DMS53 (cell line): Measurements from ENCODE around the gene ANKRD13B.

ENCODE experiments used
- DNase-seq: peaks from one replicate; lab custom pipeline; 2025; lab: John Stamatoyannopoulos, UW

The ANKRD13B gene

DNA sequence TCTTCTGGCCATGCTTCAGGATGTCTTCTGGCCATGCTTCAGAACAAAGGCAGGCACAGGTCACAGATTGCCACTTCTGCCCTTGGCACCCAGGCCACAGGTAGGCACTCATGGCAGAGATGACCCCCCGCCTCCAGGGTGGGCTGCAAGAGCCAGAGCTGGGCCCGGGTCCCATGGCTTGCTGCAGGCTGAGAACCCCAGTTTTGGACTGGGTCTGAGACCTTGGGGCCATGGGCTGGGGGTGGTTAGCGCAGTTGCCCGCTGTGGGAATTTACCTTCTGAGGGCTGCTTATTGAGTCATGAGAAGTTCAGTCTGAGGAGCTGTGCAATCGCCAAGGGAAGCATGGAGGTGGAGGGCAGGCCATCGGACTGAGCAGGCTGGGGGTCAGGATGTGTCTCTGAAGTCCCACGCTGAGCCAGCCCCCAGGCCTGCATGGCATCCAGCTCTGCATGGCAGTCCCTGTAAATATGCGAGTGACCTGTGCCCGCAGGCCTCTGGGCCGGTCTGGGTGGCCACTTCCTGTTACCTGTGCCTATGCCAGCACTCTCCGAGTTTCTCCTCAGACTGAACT lies 1.7 kb downstream of the ANKRD13B start:
- no peak for DNase-seq

DNA sequence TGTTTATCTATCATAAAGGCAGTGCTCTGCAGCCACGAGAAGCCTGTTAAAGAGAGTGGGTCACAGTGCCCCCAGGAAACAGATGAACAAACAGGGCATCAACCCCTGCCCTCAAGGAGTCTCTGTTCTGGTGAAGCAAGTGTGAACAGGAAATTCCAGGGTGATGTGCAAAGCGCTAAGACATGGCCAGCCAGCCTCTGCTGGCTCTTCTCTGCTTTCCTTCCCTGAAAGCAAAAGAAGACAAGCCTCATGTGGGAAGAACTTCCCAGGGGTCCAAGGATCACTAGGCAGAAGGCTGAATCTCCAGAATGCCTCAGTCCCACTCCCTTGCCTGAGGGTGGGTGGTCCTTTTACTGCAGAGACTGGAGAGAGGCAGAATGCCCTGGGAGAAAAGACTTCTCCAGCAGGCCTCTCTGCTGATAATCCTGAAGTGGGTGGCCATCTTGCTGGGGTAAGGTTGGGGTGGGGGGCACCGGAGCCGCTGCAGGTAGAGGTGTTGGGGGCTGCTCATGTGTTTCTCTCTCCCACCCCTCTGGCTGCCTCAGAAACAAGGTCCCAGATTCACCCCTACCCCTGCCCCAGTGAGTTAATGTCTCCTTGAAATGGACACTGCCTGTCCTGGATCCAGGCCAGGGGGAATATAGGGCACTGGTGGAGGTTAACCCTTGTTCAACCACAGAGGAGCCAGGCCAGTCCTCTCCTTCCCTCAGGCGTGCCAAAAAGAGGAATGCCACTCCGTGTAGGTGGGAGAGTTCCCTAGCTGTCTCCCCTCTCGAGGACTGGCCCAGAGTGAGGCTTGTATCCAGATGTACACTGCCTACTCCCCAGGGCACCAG lies 2.4 kb downstream of the ANKRD13B start:
- no peak for DNase-seq

DNA sequence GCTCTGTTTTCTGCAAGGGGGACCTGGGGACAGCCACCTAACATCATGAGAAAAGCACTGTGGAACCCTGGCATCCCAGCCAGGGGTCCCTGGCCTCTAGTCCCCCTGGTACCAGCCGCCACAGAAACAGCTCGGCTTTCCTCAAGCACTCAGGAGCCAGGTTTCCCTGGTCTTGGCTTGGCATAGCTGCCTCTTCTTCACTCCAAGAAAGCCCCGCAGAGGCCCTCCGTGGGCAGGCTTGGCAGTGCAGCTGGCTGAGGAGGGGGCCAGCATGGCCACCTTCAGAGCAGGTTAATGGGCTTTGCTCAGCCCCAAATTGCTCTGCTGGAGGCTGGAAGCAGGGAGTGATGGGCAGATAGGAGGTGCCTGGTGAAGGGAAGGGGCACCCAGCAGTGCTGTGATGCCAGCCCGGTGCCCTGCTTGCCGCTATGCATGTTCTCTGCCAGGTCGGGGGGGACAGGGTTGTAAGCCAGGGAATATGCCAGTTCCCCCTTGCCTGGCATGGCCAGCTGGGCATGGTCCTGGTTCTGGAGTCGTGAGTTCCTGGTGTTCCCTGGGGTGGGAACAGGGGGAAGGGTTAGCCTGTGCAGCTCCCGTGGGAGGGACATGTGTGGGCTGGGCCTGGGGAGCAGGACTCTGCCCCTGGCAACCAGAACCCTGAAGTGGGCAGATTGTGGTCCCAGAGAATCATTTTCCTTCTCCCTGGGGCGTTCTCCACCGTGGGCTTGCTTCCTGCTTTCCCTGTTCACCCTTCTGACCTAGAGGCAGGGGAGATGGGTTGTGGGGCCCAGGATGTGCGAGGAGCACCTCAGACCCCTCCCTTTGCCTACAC lies 3.2 kb downstream of the ANKRD13B start:
- no peak for DNase-seq

DNA sequence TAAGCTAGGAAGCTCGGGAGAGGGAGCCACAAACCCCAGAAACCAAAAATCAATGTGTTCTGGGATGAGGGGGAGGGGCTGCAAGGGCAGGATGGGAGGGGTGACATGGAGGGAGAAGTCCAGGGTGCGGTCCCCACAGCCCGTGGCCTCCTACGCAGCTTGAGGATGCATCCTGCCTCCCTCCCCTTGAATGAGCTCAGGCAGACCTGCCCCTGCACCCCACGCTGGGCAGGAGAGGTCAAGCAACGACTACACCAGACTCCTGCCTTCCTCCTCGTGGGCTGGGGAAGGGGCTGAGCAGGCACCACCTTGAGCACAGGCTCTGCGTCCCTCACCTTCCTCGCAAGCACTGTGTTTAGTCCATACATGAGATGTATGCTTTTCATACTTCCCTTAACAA lies 3.9 kb downstream of the ANKRD13B start:
- DNase-seq = no peak

DNA sequence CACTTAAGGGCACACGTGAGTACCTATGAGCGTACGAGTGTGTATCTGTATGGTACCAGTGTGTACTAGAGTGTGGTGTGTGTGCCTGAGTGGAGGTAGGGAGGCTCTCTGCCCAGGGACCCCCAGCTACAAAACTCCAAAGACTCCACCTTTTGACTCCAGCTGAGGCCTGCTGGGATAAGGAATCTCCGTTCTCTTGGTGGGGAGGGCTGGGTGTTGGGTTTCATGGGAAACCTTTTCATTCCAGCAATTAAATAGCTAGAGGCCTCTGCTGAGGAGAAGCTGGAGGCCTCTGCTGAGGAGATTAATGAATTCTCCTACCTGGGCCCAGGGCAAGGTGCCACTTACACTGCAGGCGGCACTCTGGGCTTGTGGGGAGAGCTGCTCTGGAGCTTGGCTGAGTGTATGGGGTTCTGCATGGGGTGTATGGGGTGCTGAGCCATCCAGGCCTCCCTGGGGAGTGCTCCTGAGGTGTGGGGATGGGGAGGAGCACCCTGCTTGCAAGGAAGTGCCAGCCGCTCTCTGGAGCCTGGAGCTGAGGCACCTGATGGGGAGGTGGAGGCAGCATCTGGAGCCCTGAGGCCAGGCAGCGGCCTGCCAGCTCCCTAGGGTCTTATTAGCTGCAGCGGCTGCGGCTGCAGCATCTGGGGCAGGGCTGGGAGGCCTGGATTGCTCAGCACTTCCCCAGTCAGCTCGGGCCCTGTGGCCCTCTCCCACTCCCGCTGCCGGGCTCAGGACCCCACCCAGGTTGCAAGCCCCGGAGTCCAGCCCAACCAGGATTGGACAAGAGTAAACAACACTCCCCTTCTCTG lies 4.6 kb downstream of the ANKRD13B start:
- no peak for DNase-seq

DNA sequence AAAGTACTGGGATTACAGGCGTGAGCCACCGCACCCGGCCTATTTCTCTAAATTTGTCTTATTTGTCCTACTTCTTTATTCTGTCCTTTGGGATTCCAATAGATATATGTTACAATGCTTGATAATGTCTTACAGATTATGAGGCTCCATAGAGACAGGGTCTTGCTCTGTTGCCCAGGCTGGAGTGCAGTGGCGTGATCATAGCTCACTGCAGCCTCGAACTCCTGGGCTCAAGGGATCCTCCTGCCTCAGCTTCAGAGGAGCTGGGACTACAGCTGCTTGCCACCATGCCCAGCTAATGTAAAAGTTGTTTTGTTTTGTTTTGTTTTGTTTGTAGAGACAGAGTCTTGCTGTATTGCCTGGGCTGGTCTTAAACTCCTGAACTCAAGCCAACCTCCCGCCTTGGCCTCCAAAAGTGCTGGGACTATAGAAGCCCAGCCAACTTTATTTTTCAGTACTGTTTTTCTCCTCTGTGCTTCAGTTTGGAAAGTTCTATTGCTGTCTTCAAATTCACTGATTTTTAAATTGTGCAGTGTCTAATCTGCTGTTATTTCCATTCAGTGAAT lies 10.3 kb downstream of the ANKRD13B start:
- no peak for DNase-seq

DNA sequence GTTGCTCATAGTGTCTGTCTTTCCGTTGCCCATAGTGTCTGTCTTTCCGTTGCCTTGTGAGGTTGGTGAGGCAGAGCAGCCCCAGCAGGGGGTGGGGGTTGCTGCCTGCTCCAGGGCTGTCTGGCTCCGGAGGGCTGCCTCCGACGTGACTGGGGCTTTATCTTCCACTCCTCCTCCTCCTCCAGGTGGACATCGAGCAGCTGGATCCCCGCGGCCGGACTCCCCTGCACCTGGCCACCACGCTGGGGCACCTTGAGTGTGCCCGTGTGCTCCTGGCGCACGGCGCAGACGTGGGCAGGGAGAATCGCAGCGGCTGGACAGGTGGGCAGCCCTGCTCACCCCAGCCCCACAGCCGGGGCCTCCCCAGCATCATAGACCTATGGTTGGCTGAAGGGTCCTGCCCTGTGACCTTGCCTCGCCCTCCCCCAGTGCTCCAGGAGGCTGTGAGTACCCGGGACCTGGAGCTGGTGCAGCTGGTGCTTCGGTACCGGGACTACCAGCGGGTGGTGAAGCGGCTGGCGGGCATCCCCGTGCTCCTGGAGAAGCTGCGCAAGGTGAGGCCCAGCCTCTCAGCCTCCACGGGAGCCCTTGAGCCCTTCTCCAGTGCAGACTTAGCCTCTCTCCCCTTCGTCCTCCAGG lies 14.7 kb downstream of the ANKRD13B start:
- DNase-seq = no peak

DNA sequence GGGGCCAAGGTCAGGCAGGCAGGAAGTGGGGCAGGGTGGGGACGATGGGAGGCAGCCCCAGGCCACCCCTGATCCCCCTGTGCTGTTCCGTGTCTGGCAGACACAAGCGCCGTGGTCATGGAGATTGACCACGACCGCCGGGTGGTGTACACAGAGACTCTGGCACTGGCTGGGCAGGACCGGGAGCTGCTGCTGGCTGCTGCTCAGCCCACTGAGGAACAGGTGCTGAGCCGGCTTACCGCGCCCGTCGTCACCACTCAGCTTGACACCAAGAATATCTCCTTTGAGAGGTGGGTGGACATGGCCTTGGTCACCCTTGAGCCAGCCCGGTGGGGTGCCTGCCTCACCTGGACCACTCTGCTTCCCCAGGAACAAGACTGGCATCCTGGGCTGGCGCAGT lies 16.1 kb downstream of the ANKRD13B start:
- no peak for DNase-seq

DNA sequence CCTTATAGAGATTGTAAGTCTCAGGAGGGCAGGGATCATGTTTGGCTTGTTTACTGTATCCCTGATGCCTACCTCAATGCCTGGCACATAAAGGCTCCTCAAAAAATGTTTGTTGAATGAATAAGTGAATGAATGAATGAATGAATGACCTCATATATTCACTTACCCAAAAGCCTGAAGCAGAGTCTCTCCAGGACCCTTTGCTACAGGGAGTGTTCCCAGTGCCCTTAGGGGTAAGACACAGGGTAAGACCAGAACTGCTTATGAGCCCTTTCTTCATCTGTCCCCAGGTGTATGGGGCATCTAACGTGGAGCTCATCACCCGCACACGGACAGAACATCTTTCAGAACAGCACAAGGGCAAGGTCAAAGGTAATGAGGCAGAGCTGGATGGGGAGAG lies 17.5 kb downstream of the ANKRD13B start:
- DNase-seq = no peak

DNA sequence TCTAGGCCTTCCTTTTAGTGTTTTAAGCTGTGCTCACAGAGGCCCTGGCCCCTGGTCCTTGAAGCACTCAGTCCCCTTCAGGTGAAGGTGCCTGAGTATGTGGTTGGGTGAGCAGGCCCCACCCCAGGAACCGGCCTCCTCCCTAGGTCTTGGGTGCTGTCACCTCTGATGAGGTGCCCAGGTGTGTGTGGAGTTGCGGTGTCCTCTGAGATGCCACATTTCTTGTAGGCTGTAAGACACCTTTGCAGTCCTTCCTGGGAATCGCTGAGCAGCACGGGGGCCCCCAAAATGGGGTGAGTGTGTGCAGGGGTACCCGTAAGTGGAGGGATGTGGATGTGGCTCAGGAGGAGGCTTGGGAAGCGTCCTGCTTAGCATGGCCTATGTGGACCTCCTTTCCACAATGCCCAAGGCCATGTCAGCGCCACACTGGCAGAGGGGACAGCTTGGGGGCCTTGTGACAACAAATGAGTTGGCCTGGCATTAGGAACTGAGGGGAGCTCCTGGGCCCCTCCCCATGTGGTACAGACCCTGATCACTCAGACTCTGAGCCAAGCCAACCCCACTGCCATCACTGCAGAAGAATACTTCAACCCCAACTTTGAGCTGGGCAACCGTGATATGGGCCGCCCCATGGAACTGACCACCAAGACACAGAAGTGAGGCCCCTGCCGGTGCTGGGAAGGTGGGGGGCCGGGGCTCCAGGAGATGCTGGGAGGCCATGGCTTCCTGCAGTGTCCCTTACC lies 18.6 kb downstream of the ANKRD13B start:
- no peak for DNase-seq

DNA sequence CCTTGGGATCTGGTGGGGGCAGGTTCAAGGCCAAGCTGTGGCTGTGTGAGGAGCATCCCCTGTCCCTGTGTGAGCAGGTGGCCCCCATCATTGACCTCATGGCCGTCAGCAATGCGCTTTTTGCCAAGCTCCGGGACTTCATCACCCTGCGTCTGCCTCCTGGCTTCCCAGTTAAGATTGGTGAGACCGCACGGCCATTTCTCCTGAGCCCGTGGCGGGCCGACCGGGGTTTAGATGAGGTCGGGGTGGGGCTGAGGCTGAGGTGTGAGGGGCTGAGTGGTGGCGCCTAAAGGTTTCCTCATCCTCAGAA lies 19.1 kb downstream of the ANKRD13B start:
- no peak for DNase-seq

DNA sequence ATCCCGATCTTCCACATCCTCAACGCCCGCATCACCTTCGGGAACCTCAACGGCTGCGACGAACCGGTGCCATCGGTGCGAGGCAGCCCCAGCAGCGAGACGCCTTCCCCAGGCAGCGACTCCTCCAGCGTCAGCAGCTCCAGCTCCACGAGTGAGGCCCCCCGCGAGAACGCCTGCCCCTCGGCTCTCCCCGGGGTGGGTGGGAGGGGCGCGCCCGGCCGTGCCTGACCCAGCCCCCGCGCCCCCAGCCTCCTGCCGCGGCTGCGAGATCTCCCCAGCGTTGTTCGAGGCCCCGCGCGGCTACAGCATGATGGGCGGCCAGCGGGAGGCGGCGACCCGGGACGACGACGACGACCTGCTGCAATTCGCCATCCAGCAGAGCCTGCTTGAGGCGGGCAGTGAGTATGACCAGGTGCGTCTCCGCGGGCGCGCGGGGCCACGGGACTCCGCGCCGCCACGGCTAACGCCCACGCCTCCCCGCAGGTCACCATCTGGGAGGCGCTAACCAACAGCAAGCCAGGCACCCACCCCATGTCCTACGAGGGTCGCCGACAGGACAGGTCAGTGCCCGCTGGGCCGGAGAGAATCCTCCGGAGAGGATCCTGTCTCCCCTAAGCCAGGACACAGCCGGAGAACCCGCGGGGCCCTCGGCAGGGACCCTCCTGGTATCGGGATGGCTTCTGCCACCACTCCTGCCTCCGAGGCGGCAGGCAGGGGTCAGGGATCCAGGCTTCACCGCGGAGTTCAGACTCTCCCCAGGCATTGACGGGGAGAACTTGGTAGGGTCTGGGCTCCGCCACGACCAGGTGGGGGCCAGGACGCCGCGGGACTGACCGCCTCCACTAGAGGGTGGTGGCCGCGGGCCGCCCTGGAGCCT lies 19.7 kb downstream of the ANKRD13B start:
- no peak for DNase-seq

DNA sequence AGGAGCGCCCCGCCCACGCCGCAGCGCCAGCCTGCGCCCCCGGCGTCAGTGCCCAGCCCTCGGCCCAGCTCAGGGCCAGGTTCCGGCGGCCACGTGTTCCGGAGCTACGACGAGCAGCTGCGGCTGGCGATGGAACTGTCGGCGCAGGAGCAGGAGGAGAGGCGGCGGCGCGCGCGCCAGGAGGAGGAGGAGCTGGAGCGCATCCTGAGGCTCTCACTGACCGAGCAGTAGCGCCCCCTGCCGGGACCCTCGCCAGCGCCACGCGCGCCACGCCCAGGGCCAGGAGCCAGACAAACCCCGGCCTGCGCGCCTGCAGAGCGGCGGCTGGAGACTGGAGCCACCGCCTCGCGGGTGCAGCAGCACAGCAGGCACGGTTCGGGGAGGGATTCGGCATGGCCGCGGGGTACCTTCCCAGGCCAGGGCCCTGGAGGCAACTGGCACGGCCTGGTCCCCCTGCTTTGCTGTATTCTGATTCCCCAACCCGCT lies 20.5 kb downstream of the ANKRD13B start:
- DNase-seq = no peak

DNA sequence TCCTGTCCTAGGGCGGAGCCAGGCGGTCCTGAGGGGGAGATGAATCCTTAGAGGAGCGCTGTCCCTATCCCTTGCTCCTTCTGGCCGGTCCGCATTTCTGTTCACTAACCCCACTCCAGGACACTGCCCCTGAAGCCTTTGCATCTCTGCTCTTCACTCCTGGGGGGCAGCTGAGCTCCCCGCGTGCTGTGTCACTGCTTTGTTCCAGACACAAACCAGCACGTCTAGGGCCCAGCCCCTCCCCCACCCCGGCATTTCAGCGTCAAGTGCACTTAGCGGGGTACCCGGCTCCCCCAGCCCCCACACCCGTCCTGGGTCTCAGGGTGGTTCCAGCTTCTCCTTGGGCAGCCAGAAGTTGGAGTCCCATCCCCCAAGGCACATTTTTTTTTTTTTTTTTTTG lies 20.9 kb downstream of the ANKRD13B start:
- DNase-seq = no peak

DNA sequence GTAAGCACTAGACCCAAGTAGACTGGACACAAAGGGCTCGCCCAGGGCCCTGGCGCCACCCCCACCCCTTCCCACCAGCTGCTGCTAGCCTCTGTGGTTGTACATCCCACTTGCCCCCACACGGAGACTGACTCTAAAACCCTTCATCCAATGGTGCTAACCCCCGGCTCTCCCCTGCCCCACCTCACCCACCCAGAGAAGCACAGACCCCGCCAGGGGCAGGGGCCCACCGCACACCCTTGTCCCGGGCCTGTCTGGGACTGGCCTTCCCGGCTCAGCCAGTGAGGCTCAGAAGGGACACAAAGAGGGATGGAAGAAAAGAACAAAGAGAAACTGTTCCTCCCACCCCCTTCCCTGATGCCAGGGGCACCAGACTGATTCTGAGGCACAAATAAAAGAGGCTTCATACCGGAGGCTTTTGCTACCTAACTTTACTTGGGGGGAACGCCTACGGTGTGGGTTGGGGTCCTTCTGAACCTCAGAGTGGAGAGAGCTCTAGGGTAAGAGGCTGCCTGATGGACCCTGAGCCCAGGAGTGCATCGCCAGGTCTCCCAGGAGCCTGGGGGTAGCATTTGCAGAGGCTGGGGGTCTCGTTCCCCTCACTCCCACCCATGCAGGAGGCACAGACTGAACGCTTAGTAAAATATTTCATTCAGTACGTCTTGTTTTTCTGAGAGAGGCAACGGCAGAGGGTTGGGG lies 21.6 kb downstream of the ANKRD13B start:
- no peak for DNase-seq

DNA sequence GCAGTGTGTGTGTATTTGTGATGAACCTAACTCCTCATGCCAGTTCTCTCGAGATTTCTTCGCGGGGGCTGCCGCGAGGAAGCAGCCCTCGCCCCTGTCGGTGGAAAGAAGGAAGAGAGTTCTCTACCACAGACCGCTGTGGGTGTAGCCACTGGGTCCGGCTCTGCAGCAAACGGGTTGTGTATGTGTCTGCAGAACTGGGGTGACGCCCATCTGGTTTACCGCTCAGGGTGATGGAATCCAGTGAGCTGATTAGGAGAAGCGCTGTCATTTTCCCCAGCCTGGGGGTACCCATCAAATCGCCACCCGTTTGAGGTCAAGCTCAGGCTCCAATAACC lies 22.1 kb downstream of the ANKRD13B start:
- DNase-seq = peak; percentile 20

DNA sequence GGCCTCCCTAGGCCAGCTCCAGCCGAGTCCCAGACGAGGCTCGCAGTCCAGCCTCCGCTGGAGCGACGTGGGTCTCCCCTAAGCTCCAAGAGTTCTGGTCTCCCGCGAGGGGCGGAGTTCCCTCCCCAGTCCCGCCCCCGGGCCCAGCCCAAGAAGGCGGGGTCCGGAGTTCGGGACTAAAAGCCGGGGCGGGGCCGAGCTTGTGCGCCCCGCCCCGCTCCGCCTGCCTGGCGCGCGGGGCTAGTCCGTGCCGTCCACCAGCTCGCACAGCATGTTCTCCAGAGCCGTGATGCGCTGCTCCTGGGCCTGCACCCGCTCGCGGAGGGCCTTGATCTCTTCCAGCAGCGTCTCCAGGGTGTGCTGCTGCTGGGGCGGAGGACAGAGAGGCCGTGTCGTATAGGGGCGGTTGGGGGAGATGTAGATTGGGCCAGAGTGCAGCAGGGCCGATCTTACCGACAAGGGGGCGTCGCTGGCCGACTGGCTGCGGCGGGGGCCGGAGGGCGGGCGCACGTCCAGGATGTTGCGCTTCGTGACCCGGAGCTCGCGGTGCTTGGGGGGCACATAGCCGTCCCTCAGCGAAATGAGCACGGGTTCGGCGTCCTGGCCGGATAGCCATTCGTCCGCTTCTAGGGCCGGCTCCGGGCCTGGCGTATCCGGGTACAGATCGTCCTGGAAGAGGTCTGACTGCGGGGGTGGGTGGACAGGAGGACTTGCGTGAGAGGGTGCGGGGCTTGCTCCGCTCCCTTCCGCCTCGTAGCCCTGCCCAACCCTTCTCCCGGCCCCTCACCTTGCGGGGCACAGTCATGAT lies 22.8 kb downstream of the ANKRD13B start:
- DNase-seq = peak; percentile 92
